GM12878 (cell line): Measurements from ENCODE around the gene TEKT3. TPM values are rescaled to one million over a fixed set of nuclear protein-coding genes. Genes with fewer than 3 reads are reported as not detected.

Experiments used
- ATAC-seq: fragments of 200-7000 bp; cut with Tn5 transposase; 3 replicates; pipeline ENCODE4 v1.9.1; 2020; ENCODE audit warnings: mild to moderate bottlenecking, moderate library complexity
- BruUV-seq: library from RNA; stranded (reverse); fragments of 400-500 nt; replicated peaks from 2 replicates; lab custom pipeline; 2021; lab: Mats Ljungman, UMichigan
- CTCF ChIA-PET: fragments of 300-600 bp; sonication (Branson Sonifier 250); formaldehyde crosslinking; extraction: SDS; loops from one replicate; lab custom pipeline; 2021; ENCODE audit warnings: inconsistent platforms; lab: Yijun Ruan, JAX
- POLR2A ChIA-PET: fragments of 350-600 bp; formaldehyde crosslinking; extraction: SDS; loops from one replicate; lab custom pipeline; 2021; ENCODE audit warnings: inconsistent platforms; lab: Charles Lee
- RAD21 ChIA-PET: fragments of 300-600 bp; sonication (Branson Sonifier 250); formaldehyde crosslinking; loops from one replicate; lab custom pipeline; 2023; ENCODE audit warnings: antibody characterized with exemption; ENCODE audit not compliant: unreplicated experiment; lab: Charles Lee
- SMC1A ChIA-PET: fragments of 300-600 bp; sonication (Branson Sonifier 250); formaldehyde crosslinking; loops from one replicate; lab custom pipeline; 2023; ENCODE audit not compliant: unreplicated experiment, uncharacterized antibody; lab: Charles Lee
- DNase-seq: peaks from one replicate; pipeline ENCODE4 v3.0.0-alpha.2; 2011; ENCODE audit warnings: low read depth, low spot score
- FAIRE-seq: peaks from 3 replicates; lab custom pipeline; 2011; peaks lifted over from hg19 to GRCh38; lab: Jason Lieb, UNC
- H2AFZ ChIP-seq: 2 replicates; pipeline ENCODE4 v1.6.0; 2011; ENCODE audit warnings: low read depth, low read length, control low read depth; ENCODE audit not compliant: control insufficient read depth
- H3K27ac ChIP-seq: 2 replicates; pipeline ENCODE4 v1.5.1; 2011; ENCODE audit warnings: control low read depth; ENCODE audit not compliant: control insufficient read depth, insufficient read depth
- H3K27me3 ChIP-seq, 2 experiments: replicated peaks in 1 of 2; 2 replicates each; pipeline versions ENCODE4 v1.6.0 to v1.6.1; 2011; ENCODE audit warnings: low read length in 1 of 2; ENCODE audit not compliant: control insufficient read depth in 2 of 2, insufficient read depth in 2 of 2
- H3K36me3 ChIP-seq, 2 experiments: 2 replicates each; pipeline ENCODE4 v1.5.1; 2011; ENCODE audit warnings: low read length in 1 of 2; ENCODE audit not compliant: control insufficient read depth in 2 of 2, insufficient read depth in 2 of 2
- H3K4me1 ChIP-seq: 2 replicates; pipeline ENCODE4 v1.6.1; 2011; ENCODE audit warnings: mild to moderate bottlenecking, low read length, moderate library complexity, mixed read lengths; ENCODE audit not compliant: control insufficient read depth, insufficient read depth
- H3K4me2 ChIP-seq: 2 replicates; pipeline ENCODE4 v1.6.0; 2011; ENCODE audit warnings: control low read depth; ENCODE audit not compliant: control insufficient read depth, insufficient read depth
- H3K4me3 ChIP-seq: fragments of 200-600 bp; sonication (generic); 2 replicates; pipeline ENCODE4 v1.5.1; 2016
- H3K79me2 ChIP-seq: 2 replicates; pipeline ENCODE4 v1.6.0; 2011; ENCODE audit warnings: low read length; ENCODE audit not compliant: control insufficient read depth, insufficient read depth
- H3K9ac ChIP-seq: 2 replicates; pipeline ENCODE4 v1.8.0; 2011; ENCODE audit warnings: low read length, control low read depth, mixed read lengths; ENCODE audit not compliant: control insufficient read depth, insufficient read depth
- H3K9me3 ChIP-seq: replicated peaks from 3 replicates; pipeline ENCODE4 v1.5.1; 2011; ENCODE audit warnings: mild to moderate bottlenecking, low read length; ENCODE audit not compliant: control insufficient read depth, insufficient read depth
- H4K20me1 ChIP-seq: 2 replicates; pipeline ENCODE4 v1.6.0; 2011; ENCODE audit not compliant: control insufficient read depth, insufficient read depth
- BACH1 ChIP-seq: fragments of 450-650 bp; IDR thresholded peaks from 2 replicates; pipeline ENCODE4 v1.6.1; 2017; ENCODE audit warnings: mild to moderate bottlenecking, borderline replicate concordance
- ESRRA ChIP-seq: IDR thresholded peaks from 2 replicates; pipeline ENCODE4 v1.6.1; 2012; ENCODE audit warnings: mild to moderate bottlenecking, low read length, improper control_type of control experiment
- ETV6 ChIP-seq, 2 experiments: fragments of 450-650 bp in 1 of 2; IDR thresholded peaks in 1 of 2; conservative IDR thresholded peaks in 1 of 2; 2 replicates each; pipeline ENCODE4 v1.6.1; 2014; ENCODE audit warnings: antibody characterized with exemption in 1 of 2, borderline replicate concordance in 1 of 2, low read depth in 1 of 2, mild to moderate bottlenecking in 1 of 2, moderate library complexity in 1 of 2
- GATAD2B ChIP-seq: fragments of 450-650 bp; conservative IDR thresholded peaks from 2 replicates; pipeline ENCODE4 v1.6.1; 2017; ENCODE audit warnings: low read depth, mild to moderate bottlenecking, moderate library complexity
- MTA3 ChIP-seq: IDR thresholded peaks from 2 replicates; pipeline ENCODE4 v1.6.1; 2012; ENCODE audit warnings: low read length, inconsistent platforms, borderline replicate concordance
- PBX3 ChIP-seq: IDR thresholded peaks from 2 replicates; pipeline ENCODE4 v1.6.1; 2011; ENCODE audit warnings: mild to moderate bottlenecking, low read depth, low read length, moderate library complexity; ENCODE audit not compliant: insufficient replicate concordance
- POLR2A ChIP-seq: IDR thresholded peaks from 2 replicates; pipeline ENCODE4 v1.6.1; 2011; ENCODE audit warnings: low read depth, mild to moderate bottlenecking, low read length
- RB1 ChIP-seq: fragments of 450-650 bp; formaldehyde crosslinking; IDR thresholded peaks from 2 replicates; pipeline ENCODE4 v1.6.1; 2017; ENCODE audit warnings: mild to moderate bottlenecking, borderline replicate concordance
- RUNX3 ChIP-seq: IDR thresholded peaks from 2 replicates; pipeline ENCODE4 v1.6.1; 2012; ENCODE audit warnings: low read length, inconsistent platforms
- SMC3 ChIP-seq: IDR thresholded peaks from 2 replicates; pipeline ENCODE4 v1.6.1; 2011; ENCODE audit warnings: low read length, improper control_type of control experiment, borderline replicate concordance
- SPI1 ChIP-seq: IDR thresholded peaks from 2 replicates; pipeline ENCODE4 v1.6.1; 2011; ENCODE audit warnings: low read depth, mild to moderate bottlenecking, low read length, moderate library complexity, borderline replicate concordance; ENCODE audit not compliant: insufficient read depth
- SRF ChIP-seq, 2 experiments: IDR thresholded peaks; 2 replicates each; pipeline ENCODE4 v1.6.1; 2011; ENCODE audit warnings: low read depth in 2 of 2, low read length in 2 of 2, mild to moderate bottlenecking in 1 of 2, moderate library complexity in 1 of 2
- TAF1 ChIP-seq: IDR thresholded peaks from 2 replicates; pipeline ENCODE4 v1.6.1; 2011; ENCODE audit warnings: mild to moderate bottlenecking, low read depth, low read length, borderline replicate concordance
- YBX1 ChIP-seq: fragments of 450-650 bp; IDR thresholded peaks from 2 replicates; pipeline ENCODE4 v1.6.1; 2016; ENCODE audit warnings: antibody characterized with exemption
- ZNF207 ChIP-seq: fragments of 450-650 bp; IDR thresholded peaks from 2 replicates; pipeline ENCODE4 v1.6.1; 2014; ENCODE audit warnings: antibody characterized with exemption, mild to moderate bottlenecking, borderline replicate concordance
- ZNF217 ChIP-seq: fragments of 450-650 bp; IDR thresholded peaks from 2 replicates; pipeline ENCODE4 v1.6.1; 2017; ENCODE audit warnings: antibody characterized with exemption, mild to moderate bottlenecking
- ZNF274 ChIP-seq: IDR thresholded peaks from one replicate; pipeline ENCODE4 v1.8.0; 2011; ENCODE audit not compliant: insufficient read length, insufficient read depth
- WGBS: methylation state at CpG from one replicate; pipeline ENCODE4 v1.1.6; 2016; ENCODE audit warnings: low lambda C conversion rate; ENCODE audit not compliant: insufficient replicate concordance, insufficient coverage; ENCODE audit errors: missing lambda C conversion rate; 5-methylcytosine and 5-hydroxymethylcytosine counted together
- in situ Hi-C: fragments of 300-500 bp; cut with MboI; formaldehyde crosslinking; loops from 9 replicates; pipeline ENCODE4 v1.14.3; 2018; ENCODE audit warnings: mixed read lengths
- intact Hi-C: fragments of 100-400 bp; cut with micrococcal nuclease; formaldehyde crosslinking; loops from one replicate; pipeline ENCODE4 v1.14.2; 2022; ENCODE audit not compliant: unreplicated experiment
- polyA plus RNA-seq, 11 experiments: library from polyadenylated mRNA; depleted of rRNA in 4 of 11; unstranded in 6 of 11; stranded (reverse) in 5 of 11; fragments of >200 nt; fragmentation: Nextera tagmentation in 4 of 11; fragmentation: Illumina TruSeq in 1 of 11; extraction: Ambion mirVana in 4 of 11; extraction: Trizol in 1 of 11; gene quantifications; 1 replicate in 1 of 11; 2 replicates in 10 of 11; pipeline versions ENCODE4 v1.2.1 to v1.2.3, GENCODE V29; 2011 to 2016; ENCODE audit warnings: inconsistent platforms in 2 of 11, missing spikeins in 2 of 11, low read depth in 1 of 11
- total RNA-seq, 4 experiments: library from RNA; depleted of rRNA in 3 of 4; stranded (reverse); fragments of >200 nt in 3 of 4; fragmentation: Illumina TruSeq in 1 of 4; extraction: Trizol in 1 of 4; gene quantifications; 2 replicates each; pipeline versions ENCODE4 v1.2.1 to v1.2.3, GENCODE V29; 2013 to 2021
- TF ChIP-seq, protein P1 (sequence below): IDR thresholded peaks from 2 replicates; pipeline ENCODE4 v1.6.1; 2012; ENCODE audit warnings: low read depth, low read length, improper control_type of control experiment
- TF ChIP-seq, protein P2 (sequence below), 3 experiments: IDR thresholded peaks in 2 of 3; conservative IDR thresholded peaks in 1 of 3; 2 replicates each; pipeline ENCODE4 v1.5.1; 2011; ENCODE audit warnings: low read depth in 3 of 3, low read length in 3 of 3, mild to moderate bottlenecking in 3 of 3, control low read depth in 2 of 3, moderate library complexity in 2 of 3, inconsistent platforms in 1 of 3, mixed read lengths in 1 of 3; ENCODE audit not compliant: control insufficient read depth in 2 of 3, insufficient read depth in 1 of 3; ENCODE audit errors: extremely low read depth in 1 of 3
- TF ChIP-seq, protein P3 (sequence below): fragments of 150-350 bp; IDR thresholded peaks from 2 replicates; pipeline ENCODE4 v1.6.1; 2016; ENCODE audit warnings: low read depth, low read length

TEKT3 gene
- total and polyA plus RNA-seq, 10 of the 15 experiments (the other 5 are each of a cell fraction or from before 2014, with no cell fraction given), result 0.15 TPM; not detected in 9

DNA sequence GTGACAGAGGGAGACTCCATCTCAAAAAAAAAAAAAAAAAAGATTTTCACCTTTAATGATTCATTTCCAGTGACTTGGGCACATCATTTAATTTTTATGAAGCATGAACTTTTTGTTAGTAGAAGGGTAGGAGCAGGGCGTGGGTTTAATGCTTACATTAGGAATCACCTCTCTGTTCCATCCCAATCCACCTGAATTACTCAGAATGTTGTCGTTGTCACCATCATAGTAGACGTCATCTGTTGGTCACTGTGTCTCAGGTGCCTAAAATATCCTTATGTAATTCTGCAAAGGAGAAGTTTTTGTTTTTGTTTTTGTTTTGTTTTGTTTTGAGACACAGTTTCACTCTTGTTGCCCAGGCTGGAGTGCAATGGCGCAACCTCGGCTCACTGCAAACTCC is 38.3 kb upstream of the TEKT3 start (continued):
- TF ChIP-seq GATAD2B (no peak), YBX1 (no peak), RUNX3 (no peak), SRF (IDR thresholded peaks at IDR 0.05; ENCODE audit: low read depth in 2 of 2, low read length in 2 of 2) (no peak), MTA3 (no peak), BACH1 (no peak), ZNF274 (no peak), SPI1 (no peak), PBX3 (no peak), ZNF217 (no peak)
- TF ChIP-seq, protein P1, sequence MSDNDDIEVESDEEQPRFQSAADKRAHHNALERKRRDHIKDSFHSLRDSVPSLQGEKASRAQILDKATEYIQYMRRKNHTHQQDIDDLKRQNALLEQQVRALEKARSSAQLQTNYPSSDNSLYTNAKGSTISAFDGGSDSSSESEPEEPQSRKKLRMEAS, result no peak

- no peaks in the 10 kb centered on the region for H3K9me3 ChIP-seq
- DNase-seq, result no peak
- ChIA-PET CTCF (no interaction called here), SMC1A (no interaction called here), POLR2A (no interaction called here), RAD21 (interaction anchor here (0.6 kb wide), 1 partner anchor 116 kb away, joined by 3 read pairs; no protein-coding TSS in a partner anchor)
- H3K27ac ChIP-seq, result no peak overlapping the region
- no peak for ATAC-seq
- 1% methylated on average over 4 of the region's 4 CpGs for WGBS
- FAIRE-seq, result no peak
- no peaks in the 10 kb centered on the region for H3K36me3 ChIP-seq
- H3K4me3 ChIP-seq, result no peak overlapping the region
- no peak overlapping the region for H2AFZ ChIP-seq
- no peak overlapping the region for H3K9ac ChIP-seq
- H3K79me2 ChIP-seq, result no peaks in the 10 kb centered on the region
- BruUV-seq, result no TSS peak
- no peak overlapping the region for H3K4me2 ChIP-seq
- intact Hi-C loops (no loop called here), in situ Hi-C loops (no loop called here)
- H3K4me1 ChIP-seq, result no peaks in the 10 kb centered on the region
- no peaks in the 10 kb centered on the region for H3K27me3 ChIP-seq
- no peaks in the 10 kb centered on the region for H4K20me1 ChIP-seq
- TF ChIP-seq POLR2A (no peak), SMC3 (no peak), ESRRA (no peak), TAF1 (no peak), RB1 (no peak), ZNF207 (no peak), ETV6 (conservative IDR thresholded peaks at IDR 0.05 in 1 of 2, IDR thresholded peaks at IDR 0.05 in 1 of 2; ENCODE audit: borderline replicate concordance in 1 of 2, low read depth in 1 of 2) (no peak)
- TF ChIP-seq, protein P2, sequence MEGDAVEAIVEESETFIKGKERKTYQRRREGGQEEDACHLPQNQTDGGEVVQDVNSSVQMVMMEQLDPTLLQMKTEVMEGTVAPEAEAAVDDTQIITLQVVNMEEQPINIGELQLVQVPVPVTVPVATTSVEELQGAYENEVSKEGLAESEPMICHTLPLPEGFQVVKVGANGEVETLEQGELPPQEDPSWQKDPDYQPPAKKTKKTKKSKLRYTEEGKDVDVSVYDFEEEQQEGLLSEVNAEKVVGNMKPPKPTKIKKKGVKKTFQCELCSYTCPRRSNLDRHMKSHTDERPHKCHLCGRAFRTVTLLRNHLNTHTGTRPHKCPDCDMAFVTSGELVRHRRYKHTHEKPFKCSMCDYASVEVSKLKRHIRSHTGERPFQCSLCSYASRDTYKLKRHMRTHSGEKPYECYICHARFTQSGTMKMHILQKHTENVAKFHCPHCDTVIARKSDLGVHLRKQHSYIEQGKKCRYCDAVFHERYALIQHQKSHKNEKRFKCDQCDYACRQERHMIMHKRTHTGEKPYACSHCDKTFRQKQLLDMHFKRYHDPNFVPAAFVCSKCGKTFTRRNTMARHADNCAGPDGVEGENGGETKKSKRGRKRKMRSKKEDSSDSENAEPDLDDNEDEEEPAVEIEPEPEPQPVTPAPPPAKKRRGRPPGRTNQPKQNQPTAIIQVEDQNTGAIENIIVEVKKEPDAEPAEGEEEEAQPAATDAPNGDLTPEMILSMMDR (IDR thresholded peaks at IDR 0.05 in 2 of 3, conservative IDR thresholded peaks at IDR 0.05 in 1 of 3; ENCODE audit: control insufficient read depth in 2 of 3, extremely low read depth in 1 of 3, insufficient read depth in 1 of 3, low read depth in 3 of 3, low read length in 3 of 3), result no peak
- TF ChIP-seq, protein P3, sequence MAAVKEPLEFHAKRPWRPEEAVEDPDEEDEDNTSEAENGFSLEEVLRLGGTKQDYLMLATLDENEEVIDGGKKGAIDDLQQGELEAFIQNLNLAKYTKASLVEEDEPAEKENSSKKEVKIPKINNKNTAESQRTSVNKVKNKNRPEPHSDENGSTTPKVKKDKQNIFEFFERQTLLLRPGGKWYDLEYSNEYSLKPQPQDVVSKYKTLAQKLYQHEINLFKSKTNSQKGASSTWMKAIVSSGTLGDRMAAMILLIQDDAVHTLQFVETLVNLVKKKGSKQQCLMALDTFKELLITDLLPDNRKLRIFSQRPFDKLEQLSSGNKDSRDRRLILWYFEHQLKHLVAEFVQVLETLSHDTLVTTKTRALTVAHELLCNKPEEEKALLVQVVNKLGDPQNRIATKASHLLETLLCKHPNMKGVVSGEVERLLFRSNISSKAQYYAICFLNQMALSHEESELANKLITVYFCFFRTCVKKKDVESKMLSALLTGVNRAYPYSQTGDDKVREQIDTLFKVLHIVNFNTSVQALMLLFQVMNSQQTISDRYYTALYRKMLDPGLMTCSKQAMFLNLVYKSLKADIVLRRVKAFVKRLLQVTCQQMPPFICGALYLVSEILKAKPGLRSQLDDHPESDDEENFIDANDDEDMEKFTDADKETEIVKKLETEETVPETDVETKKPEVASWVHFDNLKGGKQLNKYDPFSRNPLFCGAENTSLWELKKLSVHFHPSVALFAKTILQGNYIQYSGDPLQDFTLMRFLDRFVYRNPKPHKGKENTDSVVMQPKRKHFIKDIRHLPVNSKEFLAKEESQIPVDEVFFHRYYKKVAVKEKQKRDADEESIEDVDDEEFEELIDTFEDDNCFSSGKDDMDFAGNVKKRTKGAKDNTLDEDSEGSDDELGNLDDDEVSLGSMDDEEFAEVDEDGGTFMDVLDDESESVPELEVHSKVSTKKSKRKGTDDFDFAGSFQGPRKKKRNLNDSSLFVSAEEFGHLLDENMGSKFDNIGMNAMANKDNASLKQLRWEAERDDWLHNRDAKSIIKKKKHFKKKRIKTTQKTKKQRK, result no peak
Observed at GRCh38 chr17:15378243-15378642, 36.8 kb upstream of the TEKT3 start.
